IMR-90 (cell line): ENCODE measurements around the gene AKAP6. TPM values are rescaled to one million over a fixed set of nuclear protein-coding genes. Genes with fewer than 3 reads are reported as not detected.

Experiments used
- ATAC-seq: fragments of 200-7000 bp; cut with Tn5 transposase; 2 replicates; pipeline ENCODE4 v1.9.1; 2020; ENCODE audit warnings: low read depth, mild to moderate bottlenecking, moderate library complexity
- BruUV-seq: library from RNA; stranded (reverse); fragments of 400-500 nt; replicated peaks from 2 replicates; lab custom pipeline; 2021; lab: Mats Ljungman, UMichigan
- CTCF ChIA-PET: fragments of 300-600 bp; formaldehyde crosslinking; extraction: SDS; loops from one replicate; lab custom pipeline; 2021; ENCODE audit warnings: antibody characterized with exemption; lab: Yijun Ruan, JAX
- POLR2A ChIA-PET: fragments of 300-600 bp; sonication (Branson Sonifier 250); formaldehyde crosslinking; loops from one replicate; lab custom pipeline; 2022; ENCODE audit warnings: antibody characterized with exemption; ENCODE audit not compliant: unreplicated experiment; lab: Charles Lee
- DNase-seq: peaks from one replicate; pipeline ENCODE4 v3.0.0; 2013
- H2AFZ ChIP-seq: replicated peaks from 2 replicates; pipeline ENCODE3; 2013; ENCODE audit warnings: low read length, mild to moderate bottlenecking; ENCODE audit not compliant: poor library complexity
- H2AK5ac ChIP-seq: 2 replicates; pipeline ENCODE4 v1.6.1; 2013; ENCODE audit warnings: low read depth, low read length, inconsistent platforms
- H2AK9ac ChIP-seq: replicated peaks from 2 replicates; pipeline ENCODE3; 2013; ENCODE audit warnings: mild to moderate bottlenecking, low read depth, low read length, moderate library complexity; ENCODE audit not compliant: poor library complexity
- H2BK120ac ChIP-seq: 2 replicates; pipeline ENCODE4 v1.6.1; 2013; ENCODE audit warnings: low read depth, low read length, inconsistent platforms
- H2BK15ac ChIP-seq: 3 replicates; pipeline ENCODE4 v1.6.1; 2013; ENCODE audit warnings: low read depth, low read length, inconsistent platforms
- H2BK20ac ChIP-seq: 2 replicates; pipeline ENCODE4 v1.6.1; 2013; ENCODE audit warnings: low read depth, mild to moderate bottlenecking, inconsistent platforms, low read length, moderate library complexity
- H2BK5ac ChIP-seq: 2 replicates; pipeline ENCODE4 v1.6.1; 2013; ENCODE audit warnings: mild to moderate bottlenecking, low read depth, low read length, inconsistent platforms; ENCODE audit not compliant: poor library complexity, severe bottlenecking
- H3K14ac ChIP-seq: replicated peaks from 2 replicates; pipeline ENCODE4 v1.6.1; 2013; ENCODE audit warnings: low read depth, low read length, inconsistent platforms
- H3K18ac ChIP-seq: 2 replicates; pipeline ENCODE4 v1.6.1; 2013; ENCODE audit warnings: low read depth, low read length, control low read depth
- H3K23ac ChIP-seq: 2 replicates; pipeline ENCODE4 v1.6.1; 2013; ENCODE audit warnings: low read depth, low read length, inconsistent platforms
- H3K27ac ChIP-seq: 2 replicates; pipeline ENCODE4 v1.5.1; 2013; ENCODE audit warnings: mild to moderate bottlenecking, control low read depth, low read length; ENCODE audit not compliant: insufficient read depth
- H3K27me3 ChIP-seq: 2 replicates; pipeline ENCODE4 v1.6.1; 2013; ENCODE audit warnings: low read length; ENCODE audit not compliant: control insufficient read depth, insufficient read depth
- H3K36me3 ChIP-seq: 2 replicates; pipeline ENCODE4 v1.6.1; 2013; ENCODE audit warnings: low read length, mixed read lengths; ENCODE audit not compliant: control insufficient read depth, insufficient read depth
- H3K4ac ChIP-seq: 2 replicates; pipeline ENCODE4 v1.6.1; 2013; ENCODE audit warnings: low read depth, low read length, inconsistent platforms
- H3K4me1 ChIP-seq: 2 replicates; pipeline ENCODE4 v1.6.1; 2013; ENCODE audit warnings: low read length, mixed read lengths; ENCODE audit not compliant: control insufficient read depth, insufficient read depth
- H3K4me2 ChIP-seq: 2 replicates; pipeline ENCODE4 v1.6.1; 2013; ENCODE audit warnings: low read depth, mild to moderate bottlenecking, control low read depth, low read length, moderate library complexity
- H3K4me3 ChIP-seq: 2 replicates; pipeline ENCODE4 v1.5.1; 2013; ENCODE audit warnings: low read depth, mild to moderate bottlenecking, control low read depth, low read length, moderate library complexity; ENCODE audit not compliant: insufficient read depth
- H3K56ac ChIP-seq: 2 replicates; pipeline ENCODE4 v1.6.1; 2013; ENCODE audit warnings: low read length, inconsistent platforms; ENCODE audit not compliant: insufficient read depth; ENCODE audit errors: extremely low read depth
- H3K79me1 ChIP-seq, 2 experiments: 2 replicates each; pipeline ENCODE4 v1.6.1; 2013; ENCODE audit warnings: low read length in 2 of 2, inconsistent platforms in 1 of 2, low read depth in 1 of 2
- H3K9ac ChIP-seq: 2 replicates; pipeline ENCODE4 v1.6.1; 2013; ENCODE audit warnings: low read depth, low read length, control low read depth
- H3K9me1 ChIP-seq: 2 replicates; pipeline ENCODE4 v1.6.1; 2013; ENCODE audit warnings: low read length, inconsistent platforms; ENCODE audit not compliant: insufficient read depth
- H3K9me3 ChIP-seq: 2 replicates; pipeline ENCODE4 v1.6.1; 2013; ENCODE audit warnings: low read length; ENCODE audit not compliant: control insufficient read depth, insufficient read depth
- H4K20me1 ChIP-seq: 2 replicates; pipeline ENCODE4 v1.6.1; 2013; ENCODE audit warnings: low read length, inconsistent platforms; ENCODE audit not compliant: insufficient read depth
- H4K5ac ChIP-seq: 2 replicates; pipeline ENCODE4 v1.6.1; 2013; ENCODE audit warnings: mild to moderate bottlenecking, low read depth, low read length, control low read depth
- H4K8ac ChIP-seq, 2 experiments: 2 replicates each; pipeline ENCODE4 v1.6.1; 2013; ENCODE audit warnings: low read depth in 2 of 2, low read length in 2 of 2, control low read depth in 1 of 2, inconsistent platforms in 1 of 2
- H4K91ac ChIP-seq: 2 replicates; pipeline ENCODE4 v1.6.1; 2013; ENCODE audit warnings: low read depth, low read length, inconsistent platforms; ENCODE audit not compliant: insufficient read depth
- BHLHE40 ChIP-seq: fragments of 150-350 bp; IDR thresholded peaks from 2 replicates; pipeline ENCODE4 v1.6.1; 2016; ENCODE audit warnings: mild to moderate bottlenecking, low read depth, low read length
- CEBPB ChIP-seq: IDR thresholded peaks from 2 replicates; pipeline ENCODE4 v1.6.1; 2012; ENCODE audit warnings: low read depth, low read length, improper control_type of control experiment
- POLR2A ChIP-seq: IDR thresholded peaks from 2 replicates; pipeline ENCODE4 v1.6.1; 2012; ENCODE audit warnings: mild to moderate bottlenecking, low read depth, low read length
- RAD21 ChIP-seq: IDR thresholded peaks from 2 replicates; pipeline ENCODE4 v1.6.1; 2012; ENCODE audit warnings: low read length, improper control_type of control experiment
- RFX5 ChIP-seq: IDR thresholded peaks from 2 replicates; pipeline ENCODE4 v1.8.0; 2012; ENCODE audit warnings: low read depth, mild to moderate bottlenecking, low read length, moderate library complexity
- SMC3 ChIP-seq: fragments of 150-350 bp; IDR thresholded peaks from 2 replicates; pipeline ENCODE4 v1.6.1; 2016; ENCODE audit warnings: low read depth, mild to moderate bottlenecking, antibody characterized with exemption, low read length, moderate library complexity
- WGBS, 2 experiments: methylation state at CpG; one replicate each; pipeline versions ENCODE4 v1.1.5 to v1.1.7; 2013; ENCODE audit warnings: missing lambda C conversion rate in 2 of 2; ENCODE audit not compliant: insufficient read length in 1 of 2; ENCODE audit errors: extremely low coverage in 2 of 2; 5-methylcytosine and 5-hydroxymethylcytosine counted together
- dilution Hi-C: fragments of 300-500 bp; cut with HindIII; formaldehyde crosslinking; loops from one replicate; pipeline ENCODE4 v1.14.3; 2018; ENCODE audit warnings: low sequenced_read_pairs; ENCODE audit not compliant: unreplicated experiment
- in situ Hi-C: fragments of 300-500 bp; cut with MboI; formaldehyde crosslinking; loops from 3 replicates; pipeline ENCODE4 v1.14.3; 2019; ENCODE audit warnings: low sequenced_read_pairs, inconsistent platforms, mixed read lengths
- intact Hi-C: fragments of 100-400 bp; cut with micrococcal nuclease; formaldehyde crosslinking; loops from 2 replicates; pipeline ENCODE4 v1.10.0; 2022
- polyA plus RNA-seq, 3 experiments: library from polyadenylated mRNA; depleted of rRNA; stranded (reverse); fragments of >200 nt; gene quantifications; 2 replicates each; pipeline ENCODE4 v1.2.3, GENCODE V29; 2012; ENCODE audit warnings: low replicate concordance in 1 of 3
- total RNA-seq: library from RNA; depleted of rRNA; stranded (reverse); fragments of >200 nt; gene quantifications from 2 replicates; pipeline ENCODE4 v1.2.3, GENCODE V29; 2012
- TF ChIP-seq, protein P1 (sequence below): conservative IDR thresholded peaks from 2 replicates; pipeline ENCODE4 v1.5.1; 2012; ENCODE audit warnings: mild to moderate bottlenecking, low read depth, low read length, improper control_type of control experiment
- TF ChIP-seq, protein P2 (sequence below): fragments of 150-350 bp; IDR thresholded peaks from 2 replicates; pipeline ENCODE4 v1.6.1; 2016; ENCODE audit warnings: low read depth, mild to moderate bottlenecking, low read length, moderate library complexity, borderline replicate concordance

The AKAP6 gene
- total and polyA plus RNA-seq, 2 of the 4 experiments (the other 2 are of a cell fraction), result 0.22 to 1.6 TPM

GRCh38 chr14:32588448-32589320 is 259.6 kb downstream of the AKAP6 start:
- intact Hi-C loops (loop anchor here (1.0 to 5.0 kb wide), 3 partner anchors 244 to 1204 kb away; no protein-coding TSS in a partner anchor), dilution Hi-C loops (loop anchor here (25.0 kb wide), 1 partner anchor 1199 kb away; no protein-coding TSS in a partner anchor), in situ Hi-C loops (loop anchor here (25.0 kb wide), 1 partner anchor 849 kb away; no protein-coding TSS in a partner anchor)
- H3K4me3 ChIP-seq, result no peak overlapping the region
- TF ChIP-seq, protein P1, sequence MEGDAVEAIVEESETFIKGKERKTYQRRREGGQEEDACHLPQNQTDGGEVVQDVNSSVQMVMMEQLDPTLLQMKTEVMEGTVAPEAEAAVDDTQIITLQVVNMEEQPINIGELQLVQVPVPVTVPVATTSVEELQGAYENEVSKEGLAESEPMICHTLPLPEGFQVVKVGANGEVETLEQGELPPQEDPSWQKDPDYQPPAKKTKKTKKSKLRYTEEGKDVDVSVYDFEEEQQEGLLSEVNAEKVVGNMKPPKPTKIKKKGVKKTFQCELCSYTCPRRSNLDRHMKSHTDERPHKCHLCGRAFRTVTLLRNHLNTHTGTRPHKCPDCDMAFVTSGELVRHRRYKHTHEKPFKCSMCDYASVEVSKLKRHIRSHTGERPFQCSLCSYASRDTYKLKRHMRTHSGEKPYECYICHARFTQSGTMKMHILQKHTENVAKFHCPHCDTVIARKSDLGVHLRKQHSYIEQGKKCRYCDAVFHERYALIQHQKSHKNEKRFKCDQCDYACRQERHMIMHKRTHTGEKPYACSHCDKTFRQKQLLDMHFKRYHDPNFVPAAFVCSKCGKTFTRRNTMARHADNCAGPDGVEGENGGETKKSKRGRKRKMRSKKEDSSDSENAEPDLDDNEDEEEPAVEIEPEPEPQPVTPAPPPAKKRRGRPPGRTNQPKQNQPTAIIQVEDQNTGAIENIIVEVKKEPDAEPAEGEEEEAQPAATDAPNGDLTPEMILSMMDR, result peak; percentile 87
- TF ChIP-seq CEBPB, result no peak
- no peak for TF ChIP-seq RFX5
- peak; percentile 91 for TF ChIP-seq RAD21
- peak; percentile 45; the same call in 1 of the 2 replicates for TF ChIP-seq POLR2A
- no peak for TF ChIP-seq BHLHE40
- TF ChIP-seq, protein P2, sequence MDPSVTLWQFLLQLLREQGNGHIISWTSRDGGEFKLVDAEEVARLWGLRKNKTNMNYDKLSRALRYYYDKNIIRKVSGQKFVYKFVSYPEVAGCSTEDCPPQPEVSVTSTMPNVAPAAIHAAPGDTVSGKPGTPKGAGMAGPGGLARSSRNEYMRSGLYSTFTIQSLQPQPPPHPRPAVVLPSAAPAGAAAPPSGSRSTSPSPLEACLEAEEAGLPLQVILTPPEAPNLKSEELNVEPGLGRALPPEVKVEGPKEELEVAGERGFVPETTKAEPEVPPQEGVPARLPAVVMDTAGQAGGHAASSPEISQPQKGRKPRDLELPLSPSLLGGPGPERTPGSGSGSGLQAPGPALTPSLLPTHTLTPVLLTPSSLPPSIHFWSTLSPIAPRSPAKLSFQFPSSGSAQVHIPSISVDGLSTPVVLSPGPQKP, result no peak
- TF ChIP-seq SMC3, result peak; percentile 91
- H2AK9ac ChIP-seq, result no peak overlapping the region
- no peaks in the 10 kb centered on the region; the same call in 1 of the 2 replicates for H4K20me1 ChIP-seq
- no peaks in the 10 kb centered on the region for H3K27me3 ChIP-seq
- CTCF ChIA-PET, result interaction anchor here (0.8 to 2.7 kb wide), 4 partner anchors 46 to 1204 kb away, joined by 3 to 9 read pairs (median 4); no protein-coding TSS in a partner anchor
- H3K4me2 ChIP-seq, result no peak overlapping the region
- no peaks in the 10 kb centered on the region for H3K79me1 ChIP-seq
- H3K27ac ChIP-seq, result no peak overlapping the region
- no peak overlapping the region for H2BK20ac ChIP-seq
- no CpG with 5 or more reads among the region's 6 CpGs for WGBS, 2 experiments
- H2AK5ac ChIP-seq, result no peak overlapping the region
- no TSS peak for BruUV-seq
- POLR2A ChIA-PET, result no interaction called here
- H3K18ac ChIP-seq, result no peak overlapping the region
- no peak overlapping the region for H2BK5ac ChIP-seq
- no peak overlapping the region for H4K91ac ChIP-seq
- H3K14ac ChIP-seq, result no peak overlapping the region
- no peak overlapping the region for H3K56ac ChIP-seq
- H2AFZ ChIP-seq, result no peak overlapping the region
- H4K8ac ChIP-seq, result no peak overlapping the region
- peak; percentile 81 for ATAC-seq
- no peaks in the 10 kb centered on the region for H3K36me3 ChIP-seq
- no peak overlapping the region for H2BK120ac ChIP-seq
- peaks cover 9% of the 10 kb centered on the region for H3K9me1 ChIP-seq
- no peaks in the 10 kb centered on the region for H3K9me3 ChIP-seq
- H3K4ac ChIP-seq, result no peak overlapping the region
- H3K4me1 ChIP-seq, result peaks cover 5% of the 10 kb centered on the region
- no peak overlapping the region for H2BK15ac ChIP-seq
- H3K9ac ChIP-seq, result no peak overlapping the region
- H3K23ac ChIP-seq, result no peak overlapping the region
- H4K5ac ChIP-seq, result no peak overlapping the region
- DNase-seq, result peak; percentile 65
